HCT116 (cell line): ENCODE data around the gene SCN7A. TPM values are rescaled to one million over a fixed set of nuclear protein-coding genes. Genes with fewer than 3 reads are reported as not detected.

Source experiments
- ATAC-seq: fragments of 200-7000 bp; cut with Tn5 transposase; 2 replicates; pipeline ENCODE4 v1.9.1; 2020; ENCODE audit warnings: mild to moderate bottlenecking, moderate library complexity
- BruUV-seq: library from RNA; stranded (reverse); fragments of 400-500 nt; replicated peaks from 2 replicates; lab custom pipeline; 2021; lab: Mats Ljungman, UMichigan
- CTCF ChIA-PET: fragments of 300-600 bp; sonication (Branson Sonifier 250); formaldehyde crosslinking; loops from one replicate; lab custom pipeline; 2021; ENCODE audit warnings: antibody characterized with exemption; lab: Charles Lee
- POLR2A ChIA-PET: fragments of 300-600, 350-600 bp; sonication (Branson Sonifier 250); formaldehyde crosslinking; loops from one replicate; lab custom pipeline; 2021; ENCODE audit warnings: antibody characterized with exemption; lab: Charles Lee
- RAD21 ChIA-PET, 2 experiments: fragments of 300-600 bp; sonication (Branson Sonifier 250); formaldehyde crosslinking; loops; one replicate each; lab custom pipeline; 2023; ENCODE audit warnings: low total read pairs in 2 of 2; ENCODE audit not compliant: uncharacterized antibody in 2 of 2, unreplicated experiment in 2 of 2, low non-redundant PET in 1 of 2; lab: Charles Lee
- DNase-seq: peaks from one replicate; pipeline ENCODE4 v3.0.0-alpha.2; 2010; ENCODE audit warnings: low read depth, low spot score
- H2AFZ ChIP-seq: fragments of 200-600 bp; shearing (Covaris generic), sonication (generic); 2 replicates; pipeline ENCODE4 v1.6.1; 2017; ENCODE audit warnings: low read depth, mixed run types, mixed read lengths, antibody characterized with exemption, low read length; ENCODE audit not compliant: poor library complexity, severe bottlenecking
- H3K27ac ChIP-seq: 2 replicates; pipeline ENCODE4 v1.5.1; 2012; ENCODE audit warnings: low read depth, low read length
- H3K27me3 ChIP-seq: fragments of 200-600 bp; sonication (generic); 2 replicates; pipeline ENCODE4 v1.6.1; 2016; ENCODE audit warnings: mixed run types, low read length, mixed read lengths; ENCODE audit not compliant: insufficient read depth
- H3K36me3 ChIP-seq, 2 experiments: fragments of 200-500 bp in 1 of 2; fragments of 200-600 bp in 1 of 2; sonication (Bioruptor generic) in 1 of 2; sonication (generic) in 1 of 2; 2 replicates each; pipeline versions ENCODE4 v1.5.1 to v1.6.1; 2014 to 2016; ENCODE audit warnings: low read length in 2 of 2, inconsistent platforms in 1 of 2, mixed read lengths in 1 of 2, mixed run types in 1 of 2; ENCODE audit not compliant: insufficient read depth in 2 of 2, control insufficient read depth in 1 of 2
- H3K4me1 ChIP-seq, 2 experiments: fragments of 200-600 bp in 1 of 2; sonication (generic) in 1 of 2; 2 replicates each; pipeline versions ENCODE4 v1.5.1 to v1.6.1; 2012 to 2017; ENCODE audit warnings: low read length in 2 of 2, inconsistent platforms in 1 of 2, mild to moderate bottlenecking in 1 of 2, mixed read lengths in 1 of 2, mixed run types in 1 of 2, moderate library complexity in 1 of 2; ENCODE audit not compliant: insufficient read depth in 2 of 2, control insufficient read depth in 1 of 2
- H3K4me2 ChIP-seq: fragments of 200-600 bp; sonication (generic); 2 replicates; pipeline ENCODE4 v1.6.1; 2017; ENCODE audit warnings: mixed run types, low read length, mixed read lengths
- H3K4me3 ChIP-seq, 2 experiments: fragments of 200-600 bp in 1 of 2; sonication (generic) in 1 of 2; replicated peaks in 1 of 2; 2 replicates each; pipeline ENCODE4 v1.5.1; 2011 to 2016; ENCODE audit warnings: low read length in 2 of 2, control low read depth in 1 of 2, low read depth in 1 of 2, mild to moderate bottlenecking in 1 of 2, mixed read lengths in 1 of 2, mixed run types in 1 of 2
- H3K79me2 ChIP-seq: fragments of 200-600 bp; sonication (generic); 2 replicates; pipeline ENCODE4 v1.6.1; 2017; ENCODE audit warnings: mild to moderate bottlenecking, mixed run types, low read length, moderate library complexity, mixed read lengths; ENCODE audit not compliant: insufficient read depth
- H3K9ac ChIP-seq: fragments of 200-600 bp; sonication (generic); 2 replicates; pipeline ENCODE4 v1.6.1; 2016; ENCODE audit warnings: low read length, mixed read lengths
- H3K9me2 ChIP-seq: fragments of 200-600 bp; sonication (generic), shearing (Covaris generic); 2 replicates; pipeline ENCODE4 v1.6.1; 2017; ENCODE audit warnings: mixed run types, mild to moderate bottlenecking, moderate library complexity; ENCODE audit not compliant: insufficient read depth
- H3K9me3 ChIP-seq, 2 experiments: fragments of 200-500 bp in 1 of 2; fragments of 200-600 bp in 1 of 2; sonication (Bioruptor generic) in 1 of 2; sonication (generic) in 1 of 2; 2 replicates each; pipeline ENCODE4 v1.6.1; 2014 to 2017; ENCODE audit warnings: low read length in 2 of 2, mixed read lengths in 2 of 2, inconsistent platforms in 1 of 2, low read depth in 1 of 2, mild to moderate bottlenecking in 1 of 2, mixed run types in 1 of 2, moderate library complexity in 1 of 2; ENCODE audit not compliant: control insufficient read depth in 1 of 2, insufficient read depth in 1 of 2
- H4K20me1 ChIP-seq: fragments of 200-600 bp; sonication (generic), shearing (Covaris generic); 2 replicates; pipeline ENCODE4 v1.6.1; 2017; ENCODE audit warnings: mixed run types, mild to moderate bottlenecking, moderate library complexity; ENCODE audit not compliant: insufficient read depth
- ELF1 ChIP-seq: IDR thresholded peaks from 2 replicates; pipeline ENCODE4 v1.6.1; 2012; ENCODE audit warnings: low read depth, borderline replicate concordance
- EZH2 ChIP-seq: fragments of 200-600 bp; sonication (generic); IDR thresholded peaks from 2 replicates; pipeline ENCODE4 v1.6.1; 2017; ENCODE audit warnings: antibody characterized with exemption, mixed run types
- EZH2phosphoT487 ChIP-seq: fragments of 200-600 bp; IDR thresholded peaks from 2 replicates; pipeline ENCODE4 v1.6.1; 2018; ENCODE audit warnings: antibody characterized with exemption, borderline replicate concordance
- FOSL1 ChIP-seq: IDR thresholded peaks from 2 replicates; pipeline ENCODE4 v1.6.1; 2012; ENCODE audit warnings: low read depth
- JUND ChIP-seq: IDR thresholded peaks from 2 replicates; pipeline ENCODE4 v1.6.1; 2012
- POLR2A ChIP-seq: IDR thresholded peaks from 2 replicates; pipeline ENCODE4 v1.7.0; 2011; ENCODE audit warnings: borderline replicate concordance; ENCODE audit not compliant: insufficient read depth, insufficient read length; ENCODE audit errors: extremely low read depth
- POLR2AphosphoS5 ChIP-seq: IDR thresholded peaks from 2 replicates; pipeline ENCODE4 v1.6.1; 2011; ENCODE audit warnings: mild to moderate bottlenecking, low read depth, low read length, moderate library complexity
- RAD21 ChIP-seq: IDR thresholded peaks from 2 replicates; pipeline ENCODE4 v1.6.1; 2012; ENCODE audit warnings: low read depth, mild to moderate bottlenecking
- REST ChIP-seq: IDR thresholded peaks from 2 replicates; pipeline ENCODE4 v1.6.1; 2012; ENCODE audit warnings: low read depth
- SRF ChIP-seq: IDR thresholded peaks from 2 replicates; pipeline ENCODE4 v1.6.1; 2012; ENCODE audit warnings: low read depth
- YY1 ChIP-seq: IDR thresholded peaks from 2 replicates; pipeline ENCODE4 v1.6.1; 2011; ENCODE audit warnings: low read length, low read depth, moderate library complexity, mild to moderate bottlenecking; ENCODE audit not compliant: insufficient replicate concordance; ENCODE audit errors: extremely low read depth
- intact Hi-C: fragments of 100-400 bp; cut with micrococcal nuclease; formaldehyde crosslinking; loops from 2 replicates; pipeline ENCODE4 v1.10.0; 2022
- total RNA-seq: library from RNA; stranded (reverse); gene quantifications from one replicate; pipeline ENCODE4 v1.2.1, GENCODE V29; 2021; ENCODE audit not compliant: unreplicated experiment
- TF ChIP-seq, protein P1 (sequence below), 3 experiments: fragments of 200-600 bp in 1 of 3; sonication (generic) in 1 of 3; IDR thresholded peaks in 2 of 3; conservative IDR thresholded peaks in 1 of 3; 2 replicates each; pipeline ENCODE4 v1.5.1; 2012 to 2017; ENCODE audit warnings: low read depth in 2 of 3, low read length in 2 of 3, antibody characterized with exemption in 1 of 3, borderline replicate concordance in 1 of 3, control low read depth in 1 of 3, mild to moderate bottlenecking in 1 of 3, mixed read lengths in 1 of 3, mixed run types in 1 of 3, moderate library complexity in 1 of 3; ENCODE audit not compliant: insufficient read depth in 1 of 3

SCN7A gene
- total RNA-seq, 1 experiment from 2014 or later: 0.07 TPM

- no TSS peak for BruUV-seq
- Histone ChIP-seq H3K4me2 (no peak overlapping the region), H3K4me1 (no peaks in the 10 kb centered on the region), H2AFZ (no peak overlapping the region), H3K9ac (no peak overlapping the region), H3K27me3 (no peaks in the 10 kb centered on the region; the same call in 1 of the 2 replicates), H3K9me3 (no peaks in the 10 kb centered on the region), H3K9me2 (no peaks in the 10 kb centered on the region), H3K79me2 (no peaks in the 10 kb centered on the region), H3K36me3 (no peaks in the 10 kb centered on the region), H3K27ac (no peak overlapping the region), H4K20me1 (no peaks in the 10 kb centered on the region), H3K4me3 (no peak overlapping the region)
- ChIA-PET RAD21 (no interaction called here), POLR2A (no interaction called here), CTCF (no interaction called here)
- DNase-seq (no peak), ATAC-seq (no peak)
- intact Hi-C loops: no loop called here
- TF ChIP-seq POLR2A: no peak
- no peak for TF ChIP-seq SRF
- TF ChIP-seq YY1: no peak
- TF ChIP-seq REST: no peak
These were observed 69.2 kb downstream of the SCN7A start for GRCh38 chr2:166424841-166425240.

DNA sequence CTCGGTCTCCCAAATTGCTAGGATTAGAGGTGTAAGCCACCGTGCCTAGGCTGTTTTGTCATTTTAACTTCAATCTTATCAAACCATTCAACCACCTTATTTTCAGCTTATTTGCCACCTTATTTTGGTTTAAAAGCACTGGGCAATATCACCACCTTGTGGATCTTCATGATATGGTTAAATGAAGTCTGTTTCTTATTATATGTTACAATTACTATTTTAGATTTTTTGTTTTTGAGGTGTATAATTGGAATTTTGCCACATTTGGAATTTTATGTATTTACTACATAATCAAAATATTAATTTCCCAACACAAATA is 74.5 kb downstream of the SCN7A start:
- Histone ChIP-seq H3K4me2 (no peak overlapping the region), H3K36me3 (no peaks in the 10 kb centered on the region), H3K9me3 (no peaks in the 10 kb centered on the region), H3K4me3 (no peak overlapping the region), H2AFZ (no peak overlapping the region), H3K9me2 (no peaks in the 10 kb centered on the region), H3K27ac (no peak overlapping the region), H3K9ac (no peak overlapping the region), H3K27me3 (no peaks in the 10 kb centered on the region; the same call in 1 of the 2 replicates), H3K4me1 (no peaks in the 10 kb centered on the region), H4K20me1 (no peaks in the 10 kb centered on the region), H3K79me2 (no peaks in the 10 kb centered on the region)
- TF ChIP-seq EZH2phosphoT487 (no peak), FOSL1 (no peak), JUND (no peak), POLR2AphosphoS5 (no peak), ELF1 (no peak), EZH2 (no peak), RAD21 (peak; percentile 80), POLR2A (no peak)
- TF ChIP-seq, protein P1, sequence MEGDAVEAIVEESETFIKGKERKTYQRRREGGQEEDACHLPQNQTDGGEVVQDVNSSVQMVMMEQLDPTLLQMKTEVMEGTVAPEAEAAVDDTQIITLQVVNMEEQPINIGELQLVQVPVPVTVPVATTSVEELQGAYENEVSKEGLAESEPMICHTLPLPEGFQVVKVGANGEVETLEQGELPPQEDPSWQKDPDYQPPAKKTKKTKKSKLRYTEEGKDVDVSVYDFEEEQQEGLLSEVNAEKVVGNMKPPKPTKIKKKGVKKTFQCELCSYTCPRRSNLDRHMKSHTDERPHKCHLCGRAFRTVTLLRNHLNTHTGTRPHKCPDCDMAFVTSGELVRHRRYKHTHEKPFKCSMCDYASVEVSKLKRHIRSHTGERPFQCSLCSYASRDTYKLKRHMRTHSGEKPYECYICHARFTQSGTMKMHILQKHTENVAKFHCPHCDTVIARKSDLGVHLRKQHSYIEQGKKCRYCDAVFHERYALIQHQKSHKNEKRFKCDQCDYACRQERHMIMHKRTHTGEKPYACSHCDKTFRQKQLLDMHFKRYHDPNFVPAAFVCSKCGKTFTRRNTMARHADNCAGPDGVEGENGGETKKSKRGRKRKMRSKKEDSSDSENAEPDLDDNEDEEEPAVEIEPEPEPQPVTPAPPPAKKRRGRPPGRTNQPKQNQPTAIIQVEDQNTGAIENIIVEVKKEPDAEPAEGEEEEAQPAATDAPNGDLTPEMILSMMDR (IDR thresholded peaks at IDR 0.05 in 2 of 3, conservative IDR thresholded peaks at IDR 0.05 in 1 of 3; ENCODE audit: borderline replicate concordance in 1 of 3, insufficient read depth in 1 of 3, low read depth in 2 of 3, low read length in 2 of 3): peak; percentile 41 to 72 (median 59); a peak in 5 of 6 replicates
- BruUV-seq: no TSS peak
- ChIA-PET POLR2A (no interaction called here), CTCF (interaction anchor here (0.8 to 2.2 kb wide), 15 partner anchors 8 to 464 kb away, joined by 3 to 20 read pairs (median 5); partner anchors contain the start of gene SCN1A), RAD21 (interaction anchor here (0.8 to 0.9 kb wide), 2 partner anchors 59 kb away, joined by 3 to 4 read pairs; no protein-coding TSS in a partner anchor)
- DNase-seq (peak; percentile 23), ATAC-seq (peak; percentile 69)
- intact Hi-C loops: loop anchor here (1.0 to 5.0 kb wide), 4 partner anchors 58 to 467 kb away; partner anchors contain the start of gene TTC21B
